GM19397 (cell line): ENCODE data around the gene LPP.

Source experiments
- ATAC-seq: cut with Tn5 transposase; IDR thresholded peaks from one replicate; pipeline ENCODE4 v1.9.1; 2021; ENCODE audit warnings: mild to moderate bottlenecking, moderate library complexity; ENCODE audit not compliant: unreplicated experiment

The LPP gene

GRCh38 chr3:188392076-188392475 is 238.1 kb downstream of the LPP start:
- no peak for ATAC-seq

- ATAC-seq, result no peak
Measured at GRCh38 chr3:188394623-188395022, 240.7 kb downstream of the LPP start.

GRCh38 chr3:188396251-188396650 is 242.3 kb downstream of the LPP start:
- ATAC-seq, result no peak

- ATAC-seq, result no peak
Measured at GRCh38 chr3:188396900-188397299, 242.9 kb downstream of the LPP start.

GRCh38 chr3:188397766-188398705 is 244.1 kb downstream of the LPP start:
- no peak for ATAC-seq

- peak; percentile 85 for ATAC-seq
Measured at GRCh38 chr3:188400494-188401243, 246.7 kb downstream of the LPP start.

- no peak for ATAC-seq
Measured at GRCh38 chr3:188401244-188401993, 247.5 kb downstream of the LPP start.

- no peak for ATAC-seq
Measured at GRCh38 chr3:188402229-188402628, 248.3 kb downstream of the LPP start.

- no peak for ATAC-seq
Measured at GRCh38 chr3:188403404-188403803, 249.4 kb downstream of the LPP start.

GRCh38 chr3:188404124-188404523 is 250.2 kb downstream of the LPP start:
- ATAC-seq, result no peak

GRCh38 chr3:188404701-188405100 is 250.7 kb downstream of the LPP start:
- no peak for ATAC-seq

GRCh38 chr3:188407158-188407880 is 253.4 kb downstream of the LPP start:
- ATAC-seq, result no peak

- ATAC-seq, result no peak
Measured at GRCh38 chr3:188408831-188409230, 254.9 kb downstream of the LPP start.

GRCh38 chr3:188411750-188412149 is 257.8 kb downstream of the LPP start:
- ATAC-seq, result no peak

GRCh38 chr3:188415196-188415595 is 261.2 kb downstream of the LPP start:
- ATAC-seq, result no peak

GRCh38 chr3:188416041-188416440 is 262.1 kb downstream of the LPP start:
- no peak for ATAC-seq

GRCh38 chr3:188417271-188417696 is 263.3 kb downstream of the LPP start:
- no peak for ATAC-seq

GRCh38 chr3:188417766-188418165 is 263.8 kb downstream of the LPP start:
- ATAC-seq, result no peak

GRCh38 chr3:188421151-188421821 is 267.3 kb downstream of the LPP start:
- peak; percentile 31 for ATAC-seq
